CD4-positive, alpha-beta T cell (primary cell): ENCODE data around the gene KATNAL1. TPM values are rescaled to one million over a fixed set of nuclear protein-coding genes. Genes with fewer than 3 reads are reported as not detected.

Experiments used
- ATAC-seq: fragments of 200-7000 bp; cut with Tn5 transposase; one replicate; pipeline ENCODE4 v1.10.0; 2022; ENCODE audit warnings: mild to moderate bottlenecking; ENCODE audit not compliant: poor library complexity
- CTCF ChIA-PET: fragments of 350-600 bp; sonication (Branson Sonifier 250); formaldehyde crosslinking; loops from one replicate; lab custom pipeline; 2021; ENCODE audit warnings: antibody characterized with exemption, inconsistent platforms; lab: Charles Lee
- POLR2A ChIA-PET: fragments of 350-600 bp; sonication (Branson Sonifier 250); formaldehyde crosslinking; loops from one replicate; lab custom pipeline; 2021; ENCODE audit warnings: antibody characterized with exemption, inconsistent platforms; lab: Charles Lee
- DNase-seq, 14 experiments: peaks; one replicate each; pipeline ENCODE4 v3.0.0-alpha.2; 2013 to 2020; ENCODE audit warnings: mixed read lengths in 2 of 14
- H3K27ac ChIP-seq, 2 donors: one replicate each; pipeline versions ENCODE4 v1.5.1 to v1.7.0; 2013; ENCODE audit warnings: low read length in 2 of 2, low read depth in 1 of 2, mild to moderate bottlenecking in 1 of 2
- H3K27me3 ChIP-seq, 2 experiments: 1 replicate in 1 of 2; 2 replicates in 1 of 2; pipeline versions ENCODE4 v1.6.1 to v1.7.0; 2013; ENCODE audit warnings: low read length in 2 of 2, control low read depth in 1 of 2, mild to moderate bottlenecking in 1 of 2, moderate library complexity in 1 of 2; ENCODE audit not compliant: insufficient read depth in 2 of 2, control insufficient read depth in 1 of 2
- H3K36me3 ChIP-seq: one replicate; pipeline ENCODE4 v1.6.1; 2013; ENCODE audit warnings: low read length, control low read depth; ENCODE audit not compliant: insufficient read depth
- H3K4me1 ChIP-seq: one replicate; pipeline ENCODE4 v1.6.1; 2013; ENCODE audit warnings: low read length, control low read depth; ENCODE audit not compliant: insufficient read depth
- H3K4me3 ChIP-seq: one replicate; pipeline ENCODE4 v1.5.1; 2013; ENCODE audit warnings: mild to moderate bottlenecking, low read length, moderate library complexity
- H3K9me3 ChIP-seq, 2 experiments: 1 replicate in 1 of 2; 2 replicates in 1 of 2; pipeline versions ENCODE4 v1.6.1 to v1.7.0; 2013; ENCODE audit warnings: low read length in 2 of 2, mild to moderate bottlenecking in 2 of 2, control low read depth in 1 of 2, moderate library complexity in 1 of 2; ENCODE audit not compliant: control insufficient read depth in 1 of 2, insufficient read depth in 1 of 2
- H3K27ac Mint-ChIP-seq: one replicate; pipeline ENCODE4 v1.8.0; 2020; ENCODE audit warnings: mixed read lengths
- H3K27me3 Mint-ChIP-seq: one replicate; pipeline ENCODE4 v1.8.0; 2021; ENCODE audit warnings: mixed read lengths
- H3K36me3 Mint-ChIP-seq: one replicate; pipeline ENCODE4 v1.8.0; 2021; ENCODE audit warnings: low read depth, mixed read lengths
- H3K4me1 Mint-ChIP-seq: one replicate; pipeline ENCODE4 v1.8.0; 2021; ENCODE audit warnings: low read depth, mixed read lengths
- H3K4me3 Mint-ChIP-seq: one replicate; pipeline ENCODE4 v1.8.0; 2020; ENCODE audit warnings: mild to moderate bottlenecking, mixed read lengths
- H3K9me3 Mint-ChIP-seq: one replicate; pipeline ENCODE4 v1.8.0; 2020; ENCODE audit warnings: mixed read lengths
- CTCF ChIP-seq: fragments of 200-600 bp; IDR thresholded peaks from one replicate; pipeline ENCODE4 v1.8.0; 2022; ENCODE audit warnings: antibody characterized with exemption, mild to moderate bottlenecking
- intact Hi-C, 2 experiments: fragments of 100-400 bp; cut with DNase I in 1 of 2; cut with micrococcal nuclease in 1 of 2; formaldehyde crosslinking; loops; one replicate each; pipeline versions ENCODE4 v1.15.1 to v1.9.0; 2023 to 2025; cut with DNase I, micrococcal nuclease
- total RNA-seq, 174 experiments: library from RNA in 2 of 174; stranded (reverse) in 2 of 174; gene quantifications; one replicate each; pipeline ENCODE4 v1.2.3 and lab custom pipeline; 2021 to 2026

Gene KATNAL1
- total RNA-seq, 2 experiments from 2014 or later = 3.3 to 3.4 TPM

GRCh38 chr13:30191491-30192100, 115.8 kb downstream of the KATNAL1 start:
- POLR2A ChIA-PET = no interaction called here
- CTCF ChIA-PET = interaction anchor here (0.7 kb wide), 1 partner anchor 536 kb away, joined by 3 read pairs; no protein-coding TSS in a partner anchor
- H3K27me3 ChIP-seq = no peaks in the 10 kb centered on the region
- H3K27ac Mint-ChIP-seq = no peak overlapping the region
- DNase-seq (no peak), ATAC-seq (no peak)
- H3K4me3 ChIP-seq = no peak overlapping the region
- no peaks in the 10 kb centered on the region for H3K36me3 ChIP-seq
- H3K4me3 Mint-ChIP-seq = no peak overlapping the region
- H3K27me3 Mint-ChIP-seq = no peaks in the 10 kb centered on the region
- TF ChIP-seq CTCF = no peak
- intact Hi-C loops = no loop called here
- no peaks in the 10 kb centered on the region for H3K36me3 Mint-ChIP-seq
- H3K9me3 Mint-ChIP-seq = no peaks in the 10 kb centered on the region
- no peak overlapping the region for H3K27ac ChIP-seq
- H3K4me1 Mint-ChIP-seq = peaks cover 1% of the 10 kb centered on the region
- H3K9me3 ChIP-seq = no peaks in the 10 kb centered on the region
- no peaks in the 10 kb centered on the region for H3K4me1 ChIP-seq

GRCh38 chr13:30186634-30187415, 120.5 kb downstream of the KATNAL1 start:
- Histone ChIP-seq H3K36me3 (no peaks in the 10 kb centered on the region), H3K27me3 (no peaks in the 10 kb centered on the region), H3K4me3 (no peak overlapping the region), H3K4me1 (no peaks in the 10 kb centered on the region), H3K9me3 (no peaks in the 10 kb centered on the region), H3K27ac (no peak overlapping the region)
- no peaks in the 10 kb centered on the region for H3K9me3 Mint-ChIP-seq
- no peaks in the 10 kb centered on the region for H3K36me3 Mint-ChIP-seq
- intact Hi-C loops = no loop called here
- no peak overlapping the region for H3K4me3 Mint-ChIP-seq
- no peaks in the 10 kb centered on the region for H3K27me3 Mint-ChIP-seq
- peaks cover 5% of the 10 kb centered on the region for H3K4me1 Mint-ChIP-seq
- POLR2A ChIA-PET = interaction anchor here (1.1 kb wide), 1 partner anchor 53 kb away, joined by 3 read pairs; no protein-coding TSS in a partner anchor
- DNase-seq (no peak), ATAC-seq (no peak)
- no peak for TF ChIP-seq CTCF
- H3K27ac Mint-ChIP-seq = no peak overlapping the region
- CTCF ChIA-PET = no interaction called here

GRCh38 chr13:30181888-30182651, 125.3 kb downstream of the KATNAL1 start:
- ChIA-PET CTCF (no interaction called here), POLR2A (no interaction called here)
- ATAC-seq = no peak
- no peak for TF ChIP-seq CTCF
- no peaks in the 10 kb centered on the region for H3K27me3 ChIP-seq
- Mint-ChIP-seq H3K4me1 (peaks cover 5% of the 10 kb centered on the region), H3K27ac (no peak overlapping the region), H3K27me3 (no peaks in the 10 kb centered on the region), H3K4me3 (no peak overlapping the region), H3K36me3 (no peaks in the 10 kb centered on the region), H3K9me3 (no peaks in the 10 kb centered on the region)
- H3K4me3 ChIP-seq = no peak overlapping the region
- H3K36me3 ChIP-seq = no peaks in the 10 kb centered on the region
- no peaks in the 10 kb centered on the region for H3K4me1 ChIP-seq
- no peak overlapping the region for H3K27ac ChIP-seq
- no peaks in the 10 kb centered on the region for H3K9me3 ChIP-seq
- no peak for DNase-seq
- intact Hi-C loops = no loop called here
